SK-N-SH (cell line): ENCODE results near the gene ARHGAP8. TPM values are rescaled to one million over a fixed set of nuclear protein-coding genes. Genes with fewer than 3 reads are reported as not detected.

Source experiments
- CTCF ChIA-PET: fragments of 300-600, 350-600 bp; formaldehyde crosslinking; extraction: SDS; loops from one replicate; lab custom pipeline; 2021; lab: Yijun Ruan, JAX
- POLR2A ChIA-PET: fragments of 350-600 bp; sonication (Branson Sonifier 250); formaldehyde crosslinking; extraction: SDS; loops from one replicate; lab custom pipeline; 2020; ENCODE audit warnings: antibody characterized with exemption, inconsistent platforms; lab: Yijun Ruan, JAX
- DNase-seq: peaks from one replicate; pipeline ENCODE4 v3.0.0; 2012
- H2AFZ ChIP-seq: fragments of 200-600 bp; sonication (generic); 2 replicates; pipeline ENCODE4 v1.8.1; 2016; ENCODE audit warnings: antibody characterized with exemption, mild to moderate bottlenecking, low read depth
- H3F3A ChIP-seq: fragments of 200-600 bp; sonication (generic); replicated peaks from 2 replicates; pipeline ENCODE3; 2016; ENCODE audit warnings: antibody characterized with exemption, mild to moderate bottlenecking; ENCODE audit not compliant: insufficient read depth
- H3K27ac ChIP-seq, 2 experiments: fragments of 200-500 bp in 1 of 2; fragments of 200-600 bp in 1 of 2; sonication (Bioruptor generic) in 1 of 2; sonication (generic), shearing (Covaris generic) in 1 of 2; 2 replicates each; pipeline versions ENCODE4 v1.5.1 to v1.6.1; 2014 to 2016; ENCODE audit warnings: low read depth in 2 of 2, inconsistent platforms in 1 of 2, low read length in 1 of 2, mild to moderate bottlenecking in 1 of 2, mixed read lengths in 1 of 2
- H3K27me3 ChIP-seq: fragments of 200-600 bp; sonication (generic), shearing (Covaris generic); 2 replicates; pipeline ENCODE4 v1.6.1; 2016; ENCODE audit warnings: mixed run types; ENCODE audit not compliant: insufficient read depth
- H3K36me3 ChIP-seq, 2 experiments: fragments of 200-500 bp in 1 of 2; fragments of 200-600 bp in 1 of 2; sonication (Bioruptor generic) in 1 of 2; sonication (generic) in 1 of 2; replicated peaks in 1 of 2; 2 replicates each; pipeline versions ENCODE3 to v1.5.1; 2014 to 2016; ENCODE audit warnings: low read length in 1 of 2, mild to moderate bottlenecking in 1 of 2; ENCODE audit not compliant: insufficient read depth in 2 of 2, control insufficient read depth in 1 of 2
- H3K4me1 ChIP-seq, 2 experiments: fragments of 200-500 bp in 1 of 2; fragments of 200-600 bp in 1 of 2; sonication (Bioruptor generic) in 1 of 2; sonication (generic), shearing (Covaris generic) in 1 of 2; 2 replicates each; pipeline versions ENCODE4 v1.5.1 to v1.6.1; 2014 to 2016; ENCODE audit warnings: low read depth in 1 of 2, low read length in 1 of 2, mixed run types in 1 of 2; ENCODE audit not compliant: insufficient read depth in 2 of 2, control insufficient read depth in 1 of 2
- H3K4me2 ChIP-seq: fragments of 200-600 bp; sonication (generic), shearing (Covaris generic); 2 replicates; pipeline ENCODE4 v1.6.1; 2017; ENCODE audit warnings: mixed run types
- H3K4me3 ChIP-seq, 2 experiments: fragments of 200-500 bp in 1 of 2; fragments of 200-600 bp in 1 of 2; sonication (Bioruptor generic) in 1 of 2; sonication (generic), shearing (Covaris generic) in 1 of 2; 2 replicates each; pipeline versions ENCODE4 v1.5.1 to v1.8.1; 2014 to 2016; ENCODE audit warnings: low read depth in 2 of 2, inconsistent platforms in 1 of 2, low read length in 1 of 2, mild to moderate bottlenecking in 1 of 2, mixed read lengths in 1 of 2, moderate library complexity in 1 of 2
- H3K79me2 ChIP-seq: fragments of 200-600 bp; sonication (generic); 2 replicates; pipeline ENCODE4 v1.8.1; 2017; ENCODE audit warnings: mild to moderate bottlenecking; ENCODE audit not compliant: insufficient read depth
- H3K9ac ChIP-seq: fragments of 200-600 bp; sonication (generic); 2 replicates; pipeline ENCODE4 v1.6.1; 2017; ENCODE audit warnings: mixed run types
- H3K9me2 ChIP-seq: fragments of 200-600 bp; sonication (generic); 2 replicates; pipeline ENCODE4 v1.6.1; 2017; ENCODE audit warnings: mixed run types
- H3K9me3 ChIP-seq: fragments of 200-600 bp; sonication (generic); 2 replicates; pipeline ENCODE4 v1.6.1; 2017; ENCODE audit warnings: mixed run types, mild to moderate bottlenecking, moderate library complexity
- H4K20me1 ChIP-seq: fragments of 200-600 bp; sonication (generic); 2 replicates; pipeline ENCODE4 v1.6.1; 2017; ENCODE audit warnings: mild to moderate bottlenecking, mixed run types; ENCODE audit not compliant: insufficient read depth
- RAD21 ChIP-seq: IDR thresholded peaks from 2 replicates; pipeline ENCODE4 v1.6.1; 2012; ENCODE audit warnings: mild to moderate bottlenecking, low read length
- WGBS: methylation state at CpG from one replicate; pipeline ENCODE4 v1.1.6; 2017; ENCODE audit warnings: low lambda C conversion rate; 5-methylcytosine and 5-hydroxymethylcytosine counted together
- polyA plus RNA-seq, 3 experiments: library from polyadenylated mRNA; depleted of rRNA; stranded (reverse); fragments of >200 nt; gene quantifications; 2 replicates each; pipeline ENCODE4 v1.2.3, GENCODE V29; 2012
- TF ChIP-seq, protein P1 (sequence below): IDR thresholded peaks from 2 replicates; pipeline ENCODE4 v1.6.1; 2012; ENCODE audit warnings: mild to moderate bottlenecking, low read depth, low read length, moderate library complexity
- TF ChIP-seq, protein P2 (sequence below): IDR thresholded peaks from 2 replicates; pipeline ENCODE4 v1.4.0; 2012; ENCODE audit warnings: low read depth, borderline replicate concordance
- TF ChIP-seq, protein P3 (sequence below): IDR thresholded peaks from 2 replicates; pipeline ENCODE4 v1.4.0; 2012; ENCODE audit warnings: low read depth

Gene ARHGAP8
- polyA plus RNA-seq, 1 of the 3 experiments (the other 2 are of a cell fraction) = 0.08 TPM

GRCh38 chr22:44707752-44708151, 44.6 kb upstream of the ARHGAP8 start:
- 87% methylated on average over 6 of the region's 11 CpGs for WGBS
- no peak overlapping the region for H3K4me3 ChIP-seq
- H3K9me3 ChIP-seq = no peaks in the 10 kb centered on the region
- no peak overlapping the region for H2AFZ ChIP-seq
- peaks cover 0 to 6% of the 10 kb centered on the region in 2 experiments; a peak in 1 of 4 replicates for H3K4me1 ChIP-seq
- no peak overlapping the region for H3K9ac ChIP-seq
- ChIA-PET CTCF (interaction anchor here (1.8 to 41.0 kb wide), 3 partner anchors 10 to 25 kb away, joined by 8 to 642 read pairs (median 9); no protein-coding TSS in a partner anchor), POLR2A (no interaction called here)
- no peaks in the 10 kb centered on the region for H3K36me3 ChIP-seq
- peaks cover 10% of the 10 kb centered on the region; the same call in 1 of the 2 replicates for H3K27me3 ChIP-seq
- H3K27ac ChIP-seq = no peak overlapping the region
- H3K9me2 ChIP-seq = no peaks in the 10 kb centered on the region
- no peak for DNase-seq
- H3K4me2 ChIP-seq = no peak overlapping the region
- no peaks in the 10 kb centered on the region for H3K79me2 ChIP-seq
- TF ChIP-seq, protein P1, sequence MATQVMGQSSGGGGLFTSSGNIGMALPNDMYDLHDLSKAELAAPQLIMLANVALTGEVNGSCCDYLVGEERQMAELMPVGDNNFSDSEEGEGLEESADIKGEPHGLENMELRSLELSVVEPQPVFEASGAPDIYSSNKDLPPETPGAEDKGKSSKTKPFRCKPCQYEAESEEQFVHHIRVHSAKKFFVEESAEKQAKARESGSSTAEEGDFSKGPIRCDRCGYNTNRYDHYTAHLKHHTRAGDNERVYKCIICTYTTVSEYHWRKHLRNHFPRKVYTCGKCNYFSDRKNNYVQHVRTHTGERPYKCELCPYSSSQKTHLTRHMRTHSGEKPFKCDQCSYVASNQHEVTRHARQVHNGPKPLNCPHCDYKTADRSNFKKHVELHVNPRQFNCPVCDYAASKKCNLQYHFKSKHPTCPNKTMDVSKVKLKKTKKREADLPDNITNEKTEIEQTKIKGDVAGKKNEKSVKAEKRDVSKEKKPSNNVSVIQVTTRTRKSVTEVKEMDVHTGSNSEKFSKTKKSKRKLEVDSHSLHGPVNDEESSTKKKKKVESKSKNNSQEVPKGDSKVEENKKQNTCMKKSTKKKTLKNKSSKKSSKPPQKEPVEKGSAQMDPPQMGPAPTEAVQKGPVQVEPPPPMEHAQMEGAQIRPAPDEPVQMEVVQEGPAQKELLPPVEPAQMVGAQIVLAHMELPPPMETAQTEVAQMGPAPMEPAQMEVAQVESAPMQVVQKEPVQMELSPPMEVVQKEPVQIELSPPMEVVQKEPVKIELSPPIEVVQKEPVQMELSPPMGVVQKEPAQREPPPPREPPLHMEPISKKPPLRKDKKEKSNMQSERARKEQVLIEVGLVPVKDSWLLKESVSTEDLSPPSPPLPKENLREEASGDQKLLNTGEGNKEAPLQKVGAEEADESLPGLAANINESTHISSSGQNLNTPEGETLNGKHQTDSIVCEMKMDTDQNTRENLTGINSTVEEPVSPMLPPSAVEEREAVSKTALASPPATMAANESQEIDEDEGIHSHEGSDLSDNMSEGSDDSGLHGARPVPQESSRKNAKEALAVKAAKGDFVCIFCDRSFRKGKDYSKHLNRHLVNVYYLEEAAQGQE = no peak
- TF ChIP-seq, protein P2, sequence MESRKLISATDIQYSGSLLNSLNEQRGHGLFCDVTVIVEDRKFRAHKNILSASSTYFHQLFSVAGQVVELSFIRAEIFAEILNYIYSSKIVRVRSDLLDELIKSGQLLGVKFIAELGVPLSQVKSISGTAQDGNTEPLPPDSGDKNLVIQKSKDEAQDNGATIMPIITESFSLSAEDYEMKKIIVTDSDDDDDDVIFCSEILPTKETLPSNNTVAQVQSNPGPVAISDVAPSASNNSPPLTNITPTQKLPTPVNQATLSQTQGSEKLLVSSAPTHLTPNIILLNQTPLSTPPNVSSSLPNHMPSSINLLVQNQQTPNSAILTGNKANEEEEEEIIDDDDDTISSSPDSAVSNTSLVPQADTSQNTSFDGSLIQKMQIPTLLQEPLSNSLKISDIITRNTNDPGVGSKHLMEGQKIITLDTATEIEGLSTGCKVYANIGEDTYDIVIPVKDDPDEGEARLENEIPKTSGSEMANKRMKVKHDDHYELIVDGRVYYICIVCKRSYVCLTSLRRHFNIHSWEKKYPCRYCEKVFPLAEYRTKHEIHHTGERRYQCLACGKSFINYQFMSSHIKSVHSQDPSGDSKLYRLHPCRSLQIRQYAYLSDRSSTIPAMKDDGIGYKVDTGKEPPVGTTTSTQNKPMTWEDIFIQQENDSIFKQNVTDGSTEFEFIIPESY = no peak
- no peak for TF ChIP-seq RAD21
- no peaks in the 10 kb centered on the region for H4K20me1 ChIP-seq
- H3F3A ChIP-seq = no peaks in the 10 kb centered on the region

GRCh38 chr22:44709881-44710392, 42.4 kb upstream of the ARHGAP8 start:
- Histone ChIP-seq H3K9me2 (no peaks in the 10 kb centered on the region), H3K9ac (no peak overlapping the region), H3K27me3 (no peaks in the 10 kb centered on the region), H3K4me3 (no peak overlapping the region), H3K79me2 (no peaks in the 10 kb centered on the region), H3K4me1 (peaks cover 0 to 3% of the 10 kb centered on the region in 2 experiments; a peak in 1 of 4 replicates), H3K9me3 (no peaks in the 10 kb centered on the region), H3F3A (no peaks in the 10 kb centered on the region), H4K20me1 (no peaks in the 10 kb centered on the region), H3K27ac (no peak overlapping the region), H3K36me3 (no peaks in the 10 kb centered on the region), H3K4me2 (no peak overlapping the region), H2AFZ (no peak overlapping the region)
- ChIA-PET CTCF (interaction anchor here (0.7 to 41.0 kb wide), 2 partner anchors 23 to 25 kb away, joined by 3 to 642 read pairs; no protein-coding TSS in a partner anchor), POLR2A (no interaction called here)
- DNase-seq = no peak
- TF ChIP-seq, protein P3, sequence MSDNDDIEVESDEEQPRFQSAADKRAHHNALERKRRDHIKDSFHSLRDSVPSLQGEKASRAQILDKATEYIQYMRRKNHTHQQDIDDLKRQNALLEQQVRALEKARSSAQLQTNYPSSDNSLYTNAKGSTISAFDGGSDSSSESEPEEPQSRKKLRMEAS = no peak
- WGBS = 93% methylated on average over 7 of the region's 12 CpGs
